ELF-1 (cell line): ENCODE data around the gene SPINK4.
A peak's percentile ranks its signal among the peaks of the same experiment; 100 is the strongest.

ENCODE experiments used
- DNase-seq: peaks from one replicate; pipeline ENCODE4 v3.0.0-alpha.2; 2016; ENCODE audit warnings: low read depth, low spot score

SPINK4 gene

GRCh38 chr9:33229359-33230114 is 10.4 kb upstream of the SPINK4 start:
- peak; percentile 58 for DNase-seq

DNA sequence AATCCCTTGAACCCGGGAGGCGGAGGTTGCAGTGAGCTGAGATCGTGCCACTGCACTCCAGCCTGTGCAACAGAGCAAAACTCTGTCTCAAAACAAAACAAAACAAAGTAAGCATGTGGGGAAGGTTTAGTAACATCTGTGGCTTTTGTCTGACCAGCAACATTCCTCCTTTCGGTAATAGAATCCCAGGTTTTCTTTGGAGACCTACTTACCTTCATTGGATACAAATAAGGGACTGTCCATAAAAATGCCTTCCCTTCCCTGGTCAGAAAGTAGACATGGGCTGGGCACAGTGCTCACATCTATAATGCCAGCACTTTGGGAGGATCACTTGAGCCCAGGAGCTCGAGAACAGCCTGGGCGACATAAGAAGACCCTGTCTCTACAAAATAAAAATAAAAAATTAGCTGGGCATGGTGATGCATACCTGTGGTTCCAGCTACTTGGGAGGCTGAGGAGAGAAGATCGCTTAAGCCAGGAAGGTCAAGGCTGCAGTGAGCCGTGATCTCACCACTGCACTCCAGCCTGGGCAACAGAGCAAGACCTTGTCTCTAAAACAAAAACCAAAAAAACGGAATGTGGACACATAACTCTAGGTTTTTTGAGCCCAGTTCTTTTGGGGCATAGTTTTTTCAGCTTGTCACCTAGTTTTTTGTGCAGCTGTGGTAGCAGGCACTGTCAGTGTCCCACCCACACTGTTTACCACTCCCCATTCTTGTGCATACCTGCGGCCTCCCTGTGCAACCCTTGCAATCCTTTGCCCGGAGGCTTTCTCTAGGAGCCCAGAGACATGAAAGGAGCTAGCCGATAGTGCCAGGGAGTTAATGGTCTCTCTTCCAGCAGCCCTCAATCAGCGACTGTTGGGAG is 9.0 kb upstream of the SPINK4 start:
- DNase-seq, result peak; percentile 68

DNA sequence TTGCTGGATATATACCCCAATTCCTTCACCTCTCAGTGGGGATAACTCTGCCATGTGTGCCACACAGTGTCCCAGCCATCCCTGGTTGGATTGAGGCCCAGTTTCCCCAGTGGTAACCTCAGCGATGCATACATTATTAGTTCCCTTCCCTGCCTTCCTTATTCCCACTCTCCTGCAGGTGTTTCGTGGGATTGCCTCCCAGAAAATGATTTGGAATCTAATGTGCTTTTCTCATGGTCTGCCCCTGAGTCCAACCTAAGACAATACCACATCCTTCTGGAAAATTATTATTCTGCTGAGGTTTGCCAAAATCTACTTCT is 8.4 kb upstream of the SPINK4 start:
- DNase-seq, result no peak

DNA sequence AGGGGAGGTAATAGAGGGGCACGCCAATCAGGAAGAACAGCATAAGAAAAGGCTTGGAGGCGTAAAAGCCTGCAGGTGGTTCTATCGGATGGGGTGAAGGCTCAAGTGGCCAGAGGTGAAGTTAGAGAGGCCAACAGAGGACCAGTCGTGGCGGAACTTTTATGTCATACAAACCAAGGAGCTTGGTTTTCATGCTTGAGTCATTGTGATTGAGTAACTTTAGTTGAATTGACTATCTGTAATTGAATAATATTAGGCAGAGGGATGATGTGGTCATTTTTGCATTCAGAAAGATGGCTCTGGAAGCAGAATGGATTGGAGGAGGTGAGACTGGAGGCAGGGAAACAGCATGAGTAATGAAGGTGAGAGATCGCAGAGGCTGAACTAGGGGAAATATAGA is 7.2 kb upstream of the SPINK4 start:
- no peak for DNase-seq

DNA sequence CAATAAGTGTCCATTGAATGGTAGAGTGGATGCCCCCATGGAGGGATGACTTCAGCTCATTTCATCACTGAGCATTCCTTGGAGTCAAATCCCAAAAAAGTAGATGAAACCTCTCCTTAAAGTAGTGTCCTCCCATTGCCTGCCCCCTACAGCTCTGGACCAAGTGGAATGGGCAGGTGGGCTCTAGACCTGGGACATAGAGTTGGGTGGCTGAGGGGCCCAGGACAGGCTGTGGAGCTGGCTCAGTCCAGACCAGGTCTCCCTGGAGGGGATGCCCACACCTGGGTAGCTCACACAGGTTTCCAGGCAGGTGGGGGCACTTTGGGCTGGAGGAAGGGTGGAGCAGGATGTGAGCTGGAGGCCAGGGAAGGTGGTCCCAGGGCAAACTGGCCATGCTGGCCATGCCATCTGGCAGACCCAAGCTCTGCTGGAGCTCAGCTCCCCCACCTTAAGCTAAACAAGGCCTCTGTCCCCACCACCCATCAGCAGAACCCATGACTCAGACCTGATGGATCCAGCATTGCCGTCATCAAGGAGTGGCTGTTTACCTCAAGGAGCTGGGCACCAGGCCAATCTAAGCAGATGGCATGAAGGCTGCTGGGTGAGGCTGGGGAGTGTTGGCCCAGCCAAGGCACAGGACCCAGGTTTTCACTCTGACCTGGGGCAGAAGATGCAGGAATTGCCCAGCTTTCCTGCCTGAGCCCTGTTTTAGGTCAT is 6.2 kb upstream of the SPINK4 start:
- DNase-seq, result no peak

- no peak for DNase-seq
These were observed 5.2 kb upstream of the SPINK4 start for GRCh38 chr9:33234511-33235467.

GRCh38 chr9:33236571-33236970 is 3.4 kb upstream of the SPINK4 start:
- no peak for DNase-seq

- no peak for DNase-seq
These were observed 1.3 kb downstream of the SPINK4 start for GRCh38 chr9:33241298-33241697.

GRCh38 chr9:33242609-33243134 is 2.7 kb downstream of the SPINK4 start:
- DNase-seq, result no peak

DNA sequence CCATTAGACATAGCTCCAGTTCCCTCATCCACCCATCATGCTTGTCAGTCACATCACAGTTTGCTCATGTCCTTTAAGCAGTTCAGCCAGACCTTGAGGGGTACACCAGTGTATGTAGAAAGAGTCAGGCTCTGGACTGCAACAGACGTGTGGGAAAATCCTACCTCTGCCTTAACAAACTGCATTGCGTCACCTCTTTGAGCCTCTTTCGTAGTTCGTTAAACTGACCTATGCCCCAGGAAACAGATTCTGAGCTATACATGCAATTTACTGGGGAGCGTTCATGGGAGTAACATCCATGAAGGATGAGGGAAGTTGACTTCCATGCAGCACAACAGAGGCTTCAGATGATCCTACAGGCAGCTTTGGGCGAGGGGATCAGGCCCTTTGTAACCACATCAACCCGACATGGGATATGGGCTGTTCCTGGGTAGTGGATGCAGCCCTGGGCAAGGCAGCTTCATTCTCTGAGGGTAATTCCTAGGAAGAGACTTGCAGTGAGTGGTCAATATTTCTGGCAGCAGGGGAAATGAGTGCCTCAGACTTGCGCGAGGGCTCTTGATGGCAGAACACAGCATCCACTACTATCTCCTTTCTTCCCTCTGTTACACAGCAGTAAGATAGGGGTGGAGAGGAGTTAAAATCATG is 4.3 kb downstream of the SPINK4 start:
- DNase-seq, result no peak

- no peak for DNase-seq
These were observed 5.4 kb downstream of the SPINK4 start for GRCh38 chr9:33245341-33245740.

GRCh38 chr9:33246269-33246860 is 6.4 kb downstream of the SPINK4 start:
- no peak for DNase-seq

GRCh38 chr9:33248606-33249005 is 8.6 kb downstream of the SPINK4 start:
- DNase-seq, result no peak

DNA sequence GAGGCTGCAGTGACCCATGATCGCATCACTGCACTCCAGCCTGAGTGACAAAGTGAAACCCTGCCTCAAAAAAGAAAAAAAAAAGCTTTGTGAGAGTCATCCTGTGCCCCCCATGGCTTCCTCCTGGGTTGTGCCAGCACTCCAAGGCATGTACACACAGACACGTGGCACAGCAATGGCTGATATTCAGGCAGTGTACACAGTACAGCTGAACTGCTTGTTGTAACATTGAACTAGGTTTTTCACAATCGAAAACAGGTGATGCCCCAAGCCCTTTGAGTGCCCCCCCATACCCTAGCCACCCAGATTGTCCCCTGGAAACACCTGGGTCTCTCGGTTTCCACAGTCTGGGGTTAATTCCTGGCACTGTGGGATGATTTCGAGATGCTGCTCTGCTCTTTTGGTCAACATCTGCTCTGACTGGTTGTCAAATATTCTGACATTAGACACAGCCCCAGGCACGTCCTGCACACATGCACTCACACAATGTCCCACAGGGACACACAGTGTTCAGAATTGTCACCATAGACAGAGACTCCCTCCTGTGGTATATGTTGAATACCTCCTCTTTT is 9.2 kb downstream of the SPINK4 start:
- no peak for DNase-seq

GRCh38 chr9:33249983-33250382 is 10.0 kb downstream of the SPINK4 start:
- DNase-seq, result no peak

DNA sequence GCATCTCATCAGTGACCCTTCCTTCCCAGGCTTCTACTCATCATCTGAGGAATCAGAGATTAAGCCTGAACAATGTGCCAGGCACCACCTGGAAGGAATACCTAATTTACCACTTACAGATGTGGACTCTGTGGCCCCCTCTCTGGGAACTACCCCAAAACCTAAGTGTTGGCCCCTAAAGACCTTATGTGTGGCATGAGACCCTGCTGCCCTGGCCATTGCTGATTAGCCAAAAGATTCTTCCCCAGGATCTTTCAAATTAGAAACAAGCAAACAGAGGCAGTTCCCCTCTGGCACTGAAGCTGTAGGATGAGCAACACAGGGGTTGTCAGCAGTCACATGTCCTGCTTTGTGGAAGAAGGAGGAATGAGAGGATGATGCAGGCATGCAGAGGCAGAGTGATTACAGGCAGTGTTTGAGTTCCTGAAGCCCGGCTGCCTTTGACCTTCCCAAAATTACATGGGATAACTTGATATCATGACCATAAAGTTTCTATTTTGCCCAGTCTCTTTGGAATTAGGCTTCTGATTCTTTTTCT is 10.6 kb downstream of the SPINK4 start:
- no peak for DNase-seq

- no peak for DNase-seq
These were observed 14.2 kb downstream of the SPINK4 start for GRCh38 chr9:33254211-33254610.

GRCh38 chr9:33255014-33255413 is 15.0 kb downstream of the SPINK4 start:
- no peak for DNase-seq

GRCh38 chr9:33255471-33255870 is 15.5 kb downstream of the SPINK4 start:
- no peak for DNase-seq

DNA sequence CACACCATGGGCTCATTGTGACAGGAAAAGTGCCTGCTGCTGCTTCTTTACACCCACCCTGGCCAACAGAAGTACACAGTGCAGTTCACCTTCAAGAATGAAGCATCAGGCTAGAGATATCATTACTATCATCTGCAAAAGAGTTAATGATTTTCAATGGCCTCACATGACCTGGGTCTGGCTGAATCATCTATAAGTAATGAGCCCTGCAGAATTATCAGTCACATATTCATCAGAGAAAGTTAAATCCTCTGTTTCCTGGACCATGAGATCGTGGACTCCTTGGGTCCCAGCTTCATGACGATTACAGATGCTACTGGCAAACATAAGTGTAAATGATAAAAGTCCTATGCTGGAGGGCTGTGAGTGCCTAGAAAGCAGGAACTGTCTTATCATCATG is 16.3 kb downstream of the SPINK4 start:
- no peak for DNase-seq
